SK-N-SH (cell line): ENCODE data around the gene SLC37A1.

ENCODE experiments used
- GABPA ChIP-seq: IDR thresholded peaks from 2 replicates; pipeline ENCODE4 v1.4.0; 2012; ENCODE audit warnings: low read depth, mild to moderate bottlenecking
- GATA2 ChIP-seq: sonication (generic); formaldehyde crosslinking; IDR thresholded peaks from 2 replicates; pipeline ENCODE4 v1.5.0; 2020; ENCODE audit warnings: mild to moderate bottlenecking, missing genetic modification reagents
- JUND ChIP-seq: IDR thresholded peaks from 2 replicates; pipeline ENCODE4 v1.4.0; 2012
- NFIC ChIP-seq: IDR thresholded peaks from 2 replicates; pipeline ENCODE4 v1.4.0; 2012; ENCODE audit warnings: borderline replicate concordance
- POLR2AphosphoS5 ChIP-seq: IDR thresholded peaks from 2 replicates; pipeline ENCODE4 v1.6.1; 2012; ENCODE audit warnings: low read depth, low read length
- RCOR1 ChIP-seq: fragments of 150-350 bp; IDR thresholded peaks from 2 replicates; pipeline ENCODE4 v1.6.1; 2017; ENCODE audit warnings: antibody characterized with exemption, low read length
- RFX5 ChIP-seq: IDR thresholded peaks from 2 replicates; pipeline ENCODE4 v1.6.1; 2012; ENCODE audit warnings: mild to moderate bottlenecking, improper control_type of control experiment, low read length
- RXRA ChIP-seq: IDR thresholded peaks from 2 replicates; pipeline ENCODE4 v1.4.0; 2012; ENCODE audit warnings: low read depth, mild to moderate bottlenecking, borderline replicate concordance
- SMC3 ChIP-seq: IDR thresholded peaks from 2 replicates; pipeline ENCODE4 v1.6.1; 2012; ENCODE audit warnings: low read depth, low read length, improper control_type of control experiment
- TAF1 ChIP-seq: IDR thresholded peaks from 2 replicates; pipeline ENCODE4 v1.6.1; 2012; ENCODE audit warnings: low read depth, mild to moderate bottlenecking, low read length, moderate library complexity, borderline replicate concordance
- TF ChIP-seq, protein P1 (sequence below): IDR thresholded peaks from 2 replicates; pipeline ENCODE4 v1.4.0; 2012; ENCODE audit warnings: low read depth
- TF ChIP-seq, protein P2 (sequence below): fragments of 200-600 bp; sonication (generic); IDR thresholded peaks from 2 replicates; pipeline ENCODE4 v1.6.1; 2017; ENCODE audit warnings: antibody characterized with exemption, mild to moderate bottlenecking, moderate library complexity
- TF ChIP-seq, protein P3 (sequence below): IDR thresholded peaks from 2 replicates; pipeline ENCODE4 v1.6.1; 2012; ENCODE audit warnings: mild to moderate bottlenecking, low read depth, low read length, moderate library complexity

DNA sequence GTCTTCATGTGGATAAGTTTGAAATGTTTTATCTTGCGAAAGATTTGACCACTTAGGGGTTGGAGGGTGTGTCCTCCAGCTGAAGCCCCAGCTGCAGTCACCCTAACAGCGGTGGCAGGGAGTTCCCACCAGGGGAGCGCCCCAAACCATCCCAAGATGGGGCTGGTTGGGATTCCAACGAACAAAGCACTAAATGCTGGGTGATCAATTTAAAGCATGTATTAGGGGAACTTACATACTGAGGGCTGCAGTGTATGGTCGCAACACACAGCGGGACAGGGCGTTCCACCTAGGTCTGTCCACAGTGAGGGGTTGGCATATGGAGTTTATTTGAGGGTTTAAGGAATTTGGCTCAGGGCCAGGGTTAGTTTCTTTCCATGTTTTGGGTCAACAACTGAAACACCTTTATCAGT lies 26.3 kb downstream of the SLC37A1 start:
- TF ChIP-seq, protein P1, sequence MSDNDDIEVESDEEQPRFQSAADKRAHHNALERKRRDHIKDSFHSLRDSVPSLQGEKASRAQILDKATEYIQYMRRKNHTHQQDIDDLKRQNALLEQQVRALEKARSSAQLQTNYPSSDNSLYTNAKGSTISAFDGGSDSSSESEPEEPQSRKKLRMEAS, result no peak
- TF ChIP-seq, protein P2, sequence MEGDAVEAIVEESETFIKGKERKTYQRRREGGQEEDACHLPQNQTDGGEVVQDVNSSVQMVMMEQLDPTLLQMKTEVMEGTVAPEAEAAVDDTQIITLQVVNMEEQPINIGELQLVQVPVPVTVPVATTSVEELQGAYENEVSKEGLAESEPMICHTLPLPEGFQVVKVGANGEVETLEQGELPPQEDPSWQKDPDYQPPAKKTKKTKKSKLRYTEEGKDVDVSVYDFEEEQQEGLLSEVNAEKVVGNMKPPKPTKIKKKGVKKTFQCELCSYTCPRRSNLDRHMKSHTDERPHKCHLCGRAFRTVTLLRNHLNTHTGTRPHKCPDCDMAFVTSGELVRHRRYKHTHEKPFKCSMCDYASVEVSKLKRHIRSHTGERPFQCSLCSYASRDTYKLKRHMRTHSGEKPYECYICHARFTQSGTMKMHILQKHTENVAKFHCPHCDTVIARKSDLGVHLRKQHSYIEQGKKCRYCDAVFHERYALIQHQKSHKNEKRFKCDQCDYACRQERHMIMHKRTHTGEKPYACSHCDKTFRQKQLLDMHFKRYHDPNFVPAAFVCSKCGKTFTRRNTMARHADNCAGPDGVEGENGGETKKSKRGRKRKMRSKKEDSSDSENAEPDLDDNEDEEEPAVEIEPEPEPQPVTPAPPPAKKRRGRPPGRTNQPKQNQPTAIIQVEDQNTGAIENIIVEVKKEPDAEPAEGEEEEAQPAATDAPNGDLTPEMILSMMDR, result 0 out of 2 replicates have a peak, but pooled peaks have one; percentile 24
- TF ChIP-seq GABPA (no peak), POLR2AphosphoS5 (no peak), SMC3 (no peak), JUND (no peak), GATA2 (no peak), TAF1 (no peak), RFX5 (no peak), RCOR1 (no peak), NFIC (no peak), RXRA (no peak)
- TF ChIP-seq, protein P3, sequence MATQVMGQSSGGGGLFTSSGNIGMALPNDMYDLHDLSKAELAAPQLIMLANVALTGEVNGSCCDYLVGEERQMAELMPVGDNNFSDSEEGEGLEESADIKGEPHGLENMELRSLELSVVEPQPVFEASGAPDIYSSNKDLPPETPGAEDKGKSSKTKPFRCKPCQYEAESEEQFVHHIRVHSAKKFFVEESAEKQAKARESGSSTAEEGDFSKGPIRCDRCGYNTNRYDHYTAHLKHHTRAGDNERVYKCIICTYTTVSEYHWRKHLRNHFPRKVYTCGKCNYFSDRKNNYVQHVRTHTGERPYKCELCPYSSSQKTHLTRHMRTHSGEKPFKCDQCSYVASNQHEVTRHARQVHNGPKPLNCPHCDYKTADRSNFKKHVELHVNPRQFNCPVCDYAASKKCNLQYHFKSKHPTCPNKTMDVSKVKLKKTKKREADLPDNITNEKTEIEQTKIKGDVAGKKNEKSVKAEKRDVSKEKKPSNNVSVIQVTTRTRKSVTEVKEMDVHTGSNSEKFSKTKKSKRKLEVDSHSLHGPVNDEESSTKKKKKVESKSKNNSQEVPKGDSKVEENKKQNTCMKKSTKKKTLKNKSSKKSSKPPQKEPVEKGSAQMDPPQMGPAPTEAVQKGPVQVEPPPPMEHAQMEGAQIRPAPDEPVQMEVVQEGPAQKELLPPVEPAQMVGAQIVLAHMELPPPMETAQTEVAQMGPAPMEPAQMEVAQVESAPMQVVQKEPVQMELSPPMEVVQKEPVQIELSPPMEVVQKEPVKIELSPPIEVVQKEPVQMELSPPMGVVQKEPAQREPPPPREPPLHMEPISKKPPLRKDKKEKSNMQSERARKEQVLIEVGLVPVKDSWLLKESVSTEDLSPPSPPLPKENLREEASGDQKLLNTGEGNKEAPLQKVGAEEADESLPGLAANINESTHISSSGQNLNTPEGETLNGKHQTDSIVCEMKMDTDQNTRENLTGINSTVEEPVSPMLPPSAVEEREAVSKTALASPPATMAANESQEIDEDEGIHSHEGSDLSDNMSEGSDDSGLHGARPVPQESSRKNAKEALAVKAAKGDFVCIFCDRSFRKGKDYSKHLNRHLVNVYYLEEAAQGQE, result no peak
